Adrenal gland (tissue), 12 donors: ENCODE data around the gene PAX5. TPM values are rescaled to one million over a fixed set of nuclear protein-coding genes. Genes with fewer than 3 reads are reported as not detected.

Source experiments
- DNase-seq, 7 donors: peaks; one replicate each; pipeline ENCODE4 v3.0.0-alpha.2; 2019 to 2020
- H3K27ac ChIP-seq, 5 donors: fragments of 200-600 bp; sonication (generic) in 4 of 5; 1 replicate in 3 of 5; 2 replicates in 2 of 5; pipeline versions ENCODE4 v1.5.1 to v1.8.0; 2016 to 2020; ENCODE audit warnings: mild to moderate bottlenecking in 1 of 5
- H3K27me3 ChIP-seq: fragments of 200-600 bp; 2 replicates; pipeline ENCODE4 v1.8.0; 2021
- H3K36me3 ChIP-seq, 2 donors: fragments of 200-600 bp; replicated peaks in 1 of 2; 1 replicate in 1 of 2; 2 replicates in 1 of 2; pipeline versions ENCODE4 v1.5.1 to v1.8.0; 2018 to 2022
- H3K4me1 ChIP-seq, 2 donors: fragments of 200-600 bp; replicated peaks in 1 of 2; 1 replicate in 1 of 2; 2 replicates in 1 of 2; pipeline versions ENCODE4 v1.5.1 to v1.8.0; 2018 to 2021
- H3K4me3 ChIP-seq, 4 donors: fragments of 200-600 bp; sonication (generic) in 3 of 4; one replicate each; pipeline ENCODE4 v1.5.1; 2016 to 2018
- H3K9me3 ChIP-seq, 3 donors: fragments of 200-600 bp; sonication (generic) in 1 of 3; replicated peaks in 1 of 3; 1 replicate in 2 of 3; 2 replicates in 1 of 3; pipeline versions ENCODE4 v1.5.1 to v1.8.0; 2016 to 2021
- POLR2A ChIP-seq, 2 donors: fragments of 450-650 bp; IDR thresholded peaks; one replicate each; pipeline ENCODE4 v1.6.1; 2017; ENCODE audit warnings: antibody characterized with exemption in 2 of 2, mild to moderate bottlenecking in 2 of 2, moderate library complexity in 1 of 2
- WGBS, 4 donors: extraction: QIAGEN DNeasy Blood & Tissue Kit in 2 of 4; methylation state at CpG; one replicate each; pipeline versions ENCODE4 v1.1.5 to v1.1.7; 2013 to 2017; 5-methylcytosine and 5-hydroxymethylcytosine counted together
- intact Hi-C, 2 donors: fragments of 100-400 bp; cut with DNase I; formaldehyde crosslinking; loops; one replicate each; pipeline versions ENCODE4 v1.14.1 to v1.15.0; 2022 to 2023
- polyA plus RNA-seq, 3 donors: library from polyadenylated mRNA; stranded (reverse); fragments of 200-250 nt in 2 of 3; fragments of 350-450 nt in 1 of 3; fragmentation: Illumina TruSeq in 1 of 3; extraction: RNeasy Lipid Tissue Mini Kit (QIAGEN cat#74804) in 1 of 3; gene quantifications; one replicate each; pipeline ENCODE4 v1.2.3, GENCODE V29; 2013 to 2014
- total RNA-seq, 9 donors: library from RNA; depleted of rRNA in 4 of 9; stranded (reverse); fragments of >200 nt in 4 of 9; fragments of 120-200 nt in 1 of 9; fragmentation: NEBNext Ultra II Directional in 1 of 9; extraction: Animal tissue kit (Norgen Biotek cat#: 25700) in 1 of 9; gene quantifications; one replicate each; pipeline versions ENCODE4 v1.1.0 to v1.2.4, GENCODE V29; 2013 to 2023
- TF ChIP-seq, protein P1 (sequence below), 6 experiments: fragments of 450-650 bp in 4 of 6; fragments of 200-600 bp in 2 of 6; sonication (generic) in 1 of 6; IDR thresholded peaks; 1 replicate in 5 of 6; 2 replicates in 1 of 6; pipeline versions ENCODE4 v1.5.1 to v1.8.0; 2016 to 2021; ENCODE audit warnings: antibody characterized with exemption in 6 of 6, mild to moderate bottlenecking in 2 of 6, moderate library complexity in 1 of 6
- donor health status: healthy with polysubstance abuse.
- donor health status: Bipolar disorder and iron deficiency.
- donor health status: DM: yes; HTN: yes; CAD: no.
- donor health status: DM: no; HTN: no; CAD: no.
- donor health status: DM: no; HTN: no; CAD: no.
- donor health status: DM: yes; HTN: yes; CAD: no.

The PAX5 gene
- total and polyA plus RNA-seq, 12 donors: under 0.01 to 0.22 (median 0.09) TPM; not detected in 6

GRCh38 chr9:36932198-36932597 is 101.9 kb downstream of the PAX5 start:
- WGBS, 4 donors: 44 to 65% (median 44%) methylated on average over 2 of the region's 2 CpGs
- Histone ChIP-seq H3K27ac (no peak overlapping the region), H3K4me1 (no peaks in the 10 kb centered on the region), H3K4me3 (no peak overlapping the region), H3K9me3 (no peaks in the 10 kb centered on the region), H3K27me3 (peaks cover 4% of the 10 kb centered on the region), H3K36me3 (no peaks in the 10 kb centered on the region)
- intact Hi-C loops: no loop called here
- peak in 1 of 7 donors; percentile 6 for DNase-seq
- TF ChIP-seq POLR2A (IDR thresholded peaks at IDR 0.05): no peak
- TF ChIP-seq, protein P1, sequence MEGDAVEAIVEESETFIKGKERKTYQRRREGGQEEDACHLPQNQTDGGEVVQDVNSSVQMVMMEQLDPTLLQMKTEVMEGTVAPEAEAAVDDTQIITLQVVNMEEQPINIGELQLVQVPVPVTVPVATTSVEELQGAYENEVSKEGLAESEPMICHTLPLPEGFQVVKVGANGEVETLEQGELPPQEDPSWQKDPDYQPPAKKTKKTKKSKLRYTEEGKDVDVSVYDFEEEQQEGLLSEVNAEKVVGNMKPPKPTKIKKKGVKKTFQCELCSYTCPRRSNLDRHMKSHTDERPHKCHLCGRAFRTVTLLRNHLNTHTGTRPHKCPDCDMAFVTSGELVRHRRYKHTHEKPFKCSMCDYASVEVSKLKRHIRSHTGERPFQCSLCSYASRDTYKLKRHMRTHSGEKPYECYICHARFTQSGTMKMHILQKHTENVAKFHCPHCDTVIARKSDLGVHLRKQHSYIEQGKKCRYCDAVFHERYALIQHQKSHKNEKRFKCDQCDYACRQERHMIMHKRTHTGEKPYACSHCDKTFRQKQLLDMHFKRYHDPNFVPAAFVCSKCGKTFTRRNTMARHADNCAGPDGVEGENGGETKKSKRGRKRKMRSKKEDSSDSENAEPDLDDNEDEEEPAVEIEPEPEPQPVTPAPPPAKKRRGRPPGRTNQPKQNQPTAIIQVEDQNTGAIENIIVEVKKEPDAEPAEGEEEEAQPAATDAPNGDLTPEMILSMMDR (IDR thresholded peaks at IDR 0.05): no peak

DNA sequence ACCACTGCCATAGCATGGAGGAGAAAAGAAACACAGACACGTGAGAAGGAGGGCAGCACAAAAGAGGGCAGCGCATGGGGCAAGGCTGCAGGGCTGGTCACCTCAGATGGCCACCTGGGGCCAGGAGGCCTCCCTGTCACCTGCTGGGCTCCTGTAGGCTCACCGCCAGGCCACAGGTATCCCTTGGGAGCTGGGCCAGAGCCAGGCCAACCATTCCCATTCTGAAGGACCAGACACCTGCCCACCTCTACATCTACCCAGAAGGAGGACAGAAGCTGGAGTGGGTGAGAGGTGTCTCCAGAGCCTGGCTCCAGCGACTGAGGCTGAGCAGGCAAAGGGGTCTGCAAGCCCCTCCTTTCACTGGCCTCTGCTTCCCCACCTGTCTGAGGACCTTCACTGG is 103.1 kb downstream of the PAX5 start:
- Histone ChIP-seq H3K4me3 (no peak overlapping the region), H3K4me1 (no peaks in the 10 kb centered on the region), H3K27me3 (peaks cover 4% of the 10 kb centered on the region), H3K27ac (no peak overlapping the region), H3K36me3 (no peaks in the 10 kb centered on the region), H3K9me3 (no peaks in the 10 kb centered on the region)
- 84 to 90% (median 85%) methylated on average over 2 to 4 of the region's 4 CpGs for WGBS, 4 donors
- TF ChIP-seq, protein P1 (IDR thresholded peaks at IDR 0.05): no peak
- TF ChIP-seq POLR2A (IDR thresholded peaks at IDR 0.05): no peak
- DNase-seq: peak in 1 of 7 donors; percentile 13
- intact Hi-C loops: no loop called here

GRCh38 chr9:36929350-36929675 is 104.8 kb downstream of the PAX5 start:
- no peak for DNase-seq
- no peak for TF ChIP-seq POLR2A (IDR thresholded peaks at IDR 0.05)
- TF ChIP-seq, protein P1 (IDR thresholded peaks at IDR 0.05): no peak
- Histone ChIP-seq H3K9me3 (no peaks in the 10 kb centered on the region), H3K4me1 (no peaks in the 10 kb centered on the region), H3K27ac (no peak overlapping the region), H3K27me3 (peaks cover 4% of the 10 kb centered on the region), H3K36me3 (no peaks in the 10 kb centered on the region), H3K4me3 (no peak overlapping the region)
- 81 to 88% (median 85%) methylated on average over 5 of the region's 5 CpGs for WGBS, 4 donors
- intact Hi-C loops: no loop called here

DNA sequence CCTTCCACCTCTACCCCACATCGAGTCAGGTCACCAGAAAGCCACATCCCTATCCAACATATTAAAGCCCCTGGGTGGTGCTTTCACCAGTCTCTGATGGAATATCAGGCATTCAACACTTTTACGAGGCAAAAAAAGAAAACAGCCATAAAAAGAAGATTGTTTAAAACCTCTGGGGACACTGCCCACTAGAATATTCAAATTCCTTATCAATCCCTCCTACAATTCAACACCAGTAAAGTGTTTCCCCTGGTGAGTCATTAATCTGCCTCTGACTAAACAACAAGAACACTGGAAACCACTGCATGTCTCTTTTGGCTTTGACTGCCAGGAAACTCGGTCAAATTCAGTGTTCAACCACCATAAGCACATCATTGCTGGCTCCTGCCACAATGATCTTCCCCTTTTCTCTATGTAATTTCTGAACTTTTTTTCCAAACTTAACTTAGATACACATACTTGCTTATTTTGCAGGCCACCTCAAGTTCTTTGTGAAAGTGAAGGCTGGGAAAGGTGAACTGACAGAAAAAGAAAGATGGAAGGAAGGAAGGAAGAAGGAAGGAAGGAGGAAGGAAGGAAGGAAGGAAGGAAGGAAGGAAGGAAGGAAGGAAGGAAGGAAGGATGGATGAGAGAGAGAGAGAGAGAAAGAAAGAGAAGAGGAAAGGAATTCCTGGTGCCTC is 105.3 kb downstream of the PAX5 start:
- intact Hi-C loops: no loop called here
- DNase-seq: no peak
- Histone ChIP-seq H3K27me3 (peaks cover 4% of the 10 kb centered on the region), H3K36me3 (no peaks in the 10 kb centered on the region), H3K4me1 (no peaks in the 10 kb centered on the region), H3K27ac (no peak overlapping the region), H3K9me3 (no peaks in the 10 kb centered on the region), H3K4me3 (no peak overlapping the region)
- WGBS, 4 donors: 28 to 44% (median 33%) methylated on average over 3 of the region's 3 CpGs
- TF ChIP-seq, protein P1 (IDR thresholded peaks at IDR 0.05): no peak
- no peak for TF ChIP-seq POLR2A (IDR thresholded peaks at IDR 0.05)
